Esophagus muscularis mucosa (tissue), 4 donors: ENCODE data around the gene CRYGC.

ENCODE experiments used
- EP300 ChIP-seq: sonication (generic); formaldehyde crosslinking; IDR thresholded peaks from one replicate; pipeline ENCODE4 v1.6.1; 2017; ENCODE audit warnings: antibody characterized with exemption
- POLR2A ChIP-seq: fragments of 450-650 bp; IDR thresholded peaks from one replicate; pipeline ENCODE4 v1.6.1; 2017; ENCODE audit warnings: antibody characterized with exemption, moderate library complexity, mild to moderate bottlenecking, low read depth
- POLR2AphosphoS5 ChIP-seq, 2 donors: sonication (generic); formaldehyde crosslinking; IDR thresholded peaks; one replicate each; pipeline ENCODE4 v1.6.1; 2017; ENCODE audit warnings: antibody characterized with exemption in 2 of 2
- TF ChIP-seq, protein P1 (sequence below), 3 experiments: fragments of 200-600 bp in 2 of 3; fragments of 450-650 bp in 1 of 3; sonication (generic) in 2 of 3; IDR thresholded peaks; one replicate each; pipeline ENCODE4 v1.5.1; 2017 to 2019; ENCODE audit warnings: antibody characterized with exemption in 3 of 3, mild to moderate bottlenecking in 2 of 3, moderate library complexity in 1 of 3

DNA sequence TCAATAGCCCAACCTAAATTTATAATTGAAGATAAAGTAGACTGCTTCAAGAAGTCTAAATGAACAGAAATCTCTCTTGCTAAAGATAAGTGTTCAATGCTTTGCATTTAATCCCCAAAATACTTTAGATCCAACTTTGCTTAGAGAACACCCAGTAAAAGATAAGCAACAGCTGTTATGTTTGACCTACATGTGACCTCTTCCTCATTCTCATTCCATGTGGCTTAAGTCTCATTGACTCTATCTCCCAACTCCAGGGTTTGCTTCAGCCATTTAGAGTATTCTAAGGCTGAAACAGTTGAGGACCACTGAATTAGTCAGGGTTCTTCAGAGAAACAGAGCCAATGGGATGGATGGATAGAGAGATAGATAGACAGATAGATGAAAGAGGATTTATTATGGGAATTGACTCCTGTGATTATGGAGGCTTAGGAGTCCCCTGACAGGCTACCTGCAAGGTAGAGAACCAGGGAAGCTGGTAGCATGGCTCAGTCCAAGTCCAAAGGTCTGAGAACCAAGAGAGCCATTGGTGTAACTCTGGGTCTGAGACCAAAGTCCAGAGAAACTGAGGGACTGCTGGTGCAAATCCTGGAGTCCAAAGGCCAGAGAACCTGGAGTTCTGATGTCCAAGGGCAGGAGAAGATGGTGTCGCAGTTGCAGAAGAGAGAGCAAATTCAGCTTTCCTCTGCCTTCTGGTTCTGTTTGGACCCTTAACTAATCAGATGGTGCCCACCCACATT lies 37.4 kb downstream of the CRYGC start:
- no peak for TF ChIP-seq EP300
- TF ChIP-seq, protein P1, sequence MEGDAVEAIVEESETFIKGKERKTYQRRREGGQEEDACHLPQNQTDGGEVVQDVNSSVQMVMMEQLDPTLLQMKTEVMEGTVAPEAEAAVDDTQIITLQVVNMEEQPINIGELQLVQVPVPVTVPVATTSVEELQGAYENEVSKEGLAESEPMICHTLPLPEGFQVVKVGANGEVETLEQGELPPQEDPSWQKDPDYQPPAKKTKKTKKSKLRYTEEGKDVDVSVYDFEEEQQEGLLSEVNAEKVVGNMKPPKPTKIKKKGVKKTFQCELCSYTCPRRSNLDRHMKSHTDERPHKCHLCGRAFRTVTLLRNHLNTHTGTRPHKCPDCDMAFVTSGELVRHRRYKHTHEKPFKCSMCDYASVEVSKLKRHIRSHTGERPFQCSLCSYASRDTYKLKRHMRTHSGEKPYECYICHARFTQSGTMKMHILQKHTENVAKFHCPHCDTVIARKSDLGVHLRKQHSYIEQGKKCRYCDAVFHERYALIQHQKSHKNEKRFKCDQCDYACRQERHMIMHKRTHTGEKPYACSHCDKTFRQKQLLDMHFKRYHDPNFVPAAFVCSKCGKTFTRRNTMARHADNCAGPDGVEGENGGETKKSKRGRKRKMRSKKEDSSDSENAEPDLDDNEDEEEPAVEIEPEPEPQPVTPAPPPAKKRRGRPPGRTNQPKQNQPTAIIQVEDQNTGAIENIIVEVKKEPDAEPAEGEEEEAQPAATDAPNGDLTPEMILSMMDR (IDR thresholded peaks at IDR 0.05), result no peak
- TF ChIP-seq POLR2A, result no peak
- TF ChIP-seq POLR2AphosphoS5 (IDR thresholded peaks at IDR 0.05), result no peak
